Measurements from ENCODE around the gene PKD1L1. TPM values are rescaled to one million over a fixed set of nuclear protein-coding genes. Genes with fewer than 3 reads are reported as not detected.

PKD1L1 gene
- total RNA-seq, 6 donors from 2014 or later = 0.46 to 4.8 (median 0.75) TPM

GRCh38 chr7:47952224-47952623, 4.0 kb upstream of the PKD1L1 start:
- no peak for TF ChIP-seq CTCF (IDR thresholded peaks at IDR 0.05)
- no peak for TF ChIP-seq POLR2A (IDR thresholded peaks at IDR 0.05)
- TF ChIP-seq POLR2AphosphoS5 (IDR thresholded peaks at IDR 0.05) = no peak
- no peak for TF ChIP-seq EP300 (IDR thresholded peaks at IDR 0.05)
- no peak for DNase-seq
- Histone ChIP-seq H3K27ac (no peak overlapping the region), H3K36me3 (peaks cover 0 to 29% (median 6%) of the 10 kb centered on the region in 4 donors), H3K4me1 (peaks cover 10 to 21% (median 13%) of the 10 kb centered on the region in 4 donors), H3K9me3 (no peaks in the 10 kb centered on the region), H3K27me3 (no peaks in the 10 kb centered on the region), H3K4me3 (no peak overlapping the region)
- ATAC-seq (ENCODE audit: low FRiP score in 2 of 2) = no peak
- WGBS, 2 donors = 75 to 84% methylated on average over 2 to 4 of the region's 4 CpGs

DNA sequence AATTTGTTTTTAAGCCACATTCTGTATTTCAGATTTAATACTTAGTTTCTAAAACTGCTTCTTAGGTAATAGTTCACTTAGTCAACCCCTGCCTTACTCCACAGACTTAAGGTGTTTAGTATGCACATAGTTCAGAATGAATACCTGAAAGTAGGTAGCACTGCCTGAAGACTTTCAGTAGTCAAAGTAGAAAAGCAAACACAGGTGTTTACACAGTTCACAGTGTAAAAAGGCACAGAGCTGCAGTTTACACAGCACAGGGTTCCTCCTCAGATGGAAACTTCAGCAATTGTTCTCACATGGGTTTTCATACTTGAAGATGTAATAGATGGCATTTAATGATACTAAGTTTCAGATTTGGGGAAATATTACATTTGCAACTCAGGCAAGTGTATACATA, 3.1 kb upstream of the PKD1L1 start:
- no peak for TF ChIP-seq EP300 (IDR thresholded peaks at IDR 0.05)
- TF ChIP-seq POLR2AphosphoS5 (IDR thresholded peaks at IDR 0.05) = no peak
- TF ChIP-seq POLR2A (IDR thresholded peaks at IDR 0.05) = no peak
- no peak for TF ChIP-seq CTCF (IDR thresholded peaks at IDR 0.05)
- ATAC-seq (ENCODE audit: low FRiP score in 2 of 2) = peak in 1 of 2 donors; percentile 75
- H3K36me3 ChIP-seq = peaks cover 0 to 22% (median 6%) of the 10 kb centered on the region in 4 donors
- no peak for DNase-seq
- H3K9me3 ChIP-seq = no peaks in the 10 kb centered on the region
- H3K4me3 ChIP-seq = no peak overlapping the region
- H3K4me1 ChIP-seq = peaks cover 10 to 21% (median 13%) of the 10 kb centered on the region in 4 donors
- no peaks in the 10 kb centered on the region for H3K27me3 ChIP-seq
- H3K27ac ChIP-seq = peak overlapping the region in 1 of 4 donors; percentile 43

- no peaks in the 10 kb centered on the region for H3K9me3 ChIP-seq
- peak overlapping the region in 1 of 4 donors; percentile 43 for H3K27ac ChIP-seq
- TF ChIP-seq POLR2AphosphoS5 (IDR thresholded peaks at IDR 0.05) = peak in 1 of 2 donors; percentile 62
- TF ChIP-seq EP300 (IDR thresholded peaks at IDR 0.05) = peak in 1 of 4 donors; percentile 13
- no peak for TF ChIP-seq CTCF (IDR thresholded peaks at IDR 0.05)
- ATAC-seq (ENCODE audit: low FRiP score in 2 of 2) (peak; percentile 21 to 83), DNase-seq (peak; percentile 42 to 62)
- H3K4me1 ChIP-seq = peaks cover 10 to 21% (median 13%) of the 10 kb centered on the region in 4 donors
- H3K36me3 ChIP-seq = peaks cover 0 to 16% (median 5%) of the 10 kb centered on the region in 4 donors
- no peak overlapping the region for H3K4me3 ChIP-seq
- H3K27me3 ChIP-seq = no peaks in the 10 kb centered on the region
- WGBS, 2 donors = 46 to 53% methylated on average over 11 of the region's 11 CpGs
Measured at GRCh38 chr7:47950714-47951113, 2.4 kb upstream of the PKD1L1 start.

GRCh38 chr7:47949703-47950102, 1.4 kb upstream of the PKD1L1 start:
- H3K27ac ChIP-seq = no peak overlapping the region
- no peak overlapping the region for H3K4me3 ChIP-seq
- no peaks in the 10 kb centered on the region for H3K9me3 ChIP-seq
- DNase-seq (no peak), ATAC-seq (ENCODE audit: low FRiP score in 2 of 2) (no peak)
- 86 to 88% methylated on average over 4 of the region's 4 CpGs for WGBS, 2 donors
- TF ChIP-seq POLR2AphosphoS5 (IDR thresholded peaks at IDR 0.05) (no peak), CTCF (IDR thresholded peaks at IDR 0.05) (no peak), EP300 (IDR thresholded peaks at IDR 0.05) (no peak), POLR2A (IDR thresholded peaks at IDR 0.05) (no peak)
- H3K36me3 ChIP-seq = peaks cover 0 to 7% (median 3%) of the 10 kb centered on the region in 4 donors
- H3K4me1 ChIP-seq = peaks cover 10 to 28% (median 13%) of the 10 kb centered on the region in 4 donors
- H3K27me3 ChIP-seq = no peaks in the 10 kb centered on the region

- TF ChIP-seq POLR2AphosphoS5 (IDR thresholded peaks at IDR 0.05) (no peak), CTCF (IDR thresholded peaks at IDR 0.05) (no peak), POLR2A (IDR thresholded peaks at IDR 0.05) (no peak), EP300 (IDR thresholded peaks at IDR 0.05) (no peak)
- no peaks in the 10 kb centered on the region for H3K36me3 ChIP-seq
- no peaks in the 10 kb centered on the region for H3K9me3 ChIP-seq
- DNase-seq = no peak
- H3K27me3 ChIP-seq = no peaks in the 10 kb centered on the region
- no peak overlapping the region for H3K4me3 ChIP-seq
- WGBS, 2 donors = 95 to 100% methylated on average over 5 to 7 of the region's 7 CpGs
- no peak for ATAC-seq (ENCODE audit: low FRiP score in 2 of 2)
- H3K4me1 ChIP-seq = peaks cover 12 to 29% (median 16%) of the 10 kb centered on the region in 4 donors
- H3K27ac ChIP-seq = peak overlapping the region in 3 of 4 donors; percentile 2 to 34 (median 19)
Measured at GRCh38 chr7:47947355-47947749, 914 bp downstream of the PKD1L1 start.
